VCaP (cell line): Measurements from ENCODE around the gene AP1AR.

Experiments used
- H3K27ac ChIP-seq: fragments of 450-650 bp; 2 replicates; pipeline ENCODE4 v1.5.1; 2017
- TF ChIP-seq, protein P1 (sequence below): fragments of 450-650 bp; conservative IDR thresholded peaks from 2 replicates; pipeline ENCODE4 v1.5.1; 2017; ENCODE audit warnings: mild to moderate bottlenecking, moderate library complexity

AP1AR gene, protein sequence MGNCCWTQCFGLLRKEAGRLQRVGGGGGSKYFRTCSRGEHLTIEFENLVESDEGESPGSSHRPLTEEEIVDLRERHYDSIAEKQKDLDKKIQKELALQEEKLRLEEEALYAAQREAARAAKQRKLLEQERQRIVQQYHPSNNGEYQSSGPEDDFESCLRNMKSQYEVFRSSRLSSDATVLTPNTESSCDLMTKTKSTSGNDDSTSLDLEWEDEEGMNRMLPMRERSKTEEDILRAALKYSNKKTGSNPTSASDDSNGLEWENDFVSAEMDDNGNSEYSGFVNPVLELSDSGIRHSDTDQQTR

DNA sequence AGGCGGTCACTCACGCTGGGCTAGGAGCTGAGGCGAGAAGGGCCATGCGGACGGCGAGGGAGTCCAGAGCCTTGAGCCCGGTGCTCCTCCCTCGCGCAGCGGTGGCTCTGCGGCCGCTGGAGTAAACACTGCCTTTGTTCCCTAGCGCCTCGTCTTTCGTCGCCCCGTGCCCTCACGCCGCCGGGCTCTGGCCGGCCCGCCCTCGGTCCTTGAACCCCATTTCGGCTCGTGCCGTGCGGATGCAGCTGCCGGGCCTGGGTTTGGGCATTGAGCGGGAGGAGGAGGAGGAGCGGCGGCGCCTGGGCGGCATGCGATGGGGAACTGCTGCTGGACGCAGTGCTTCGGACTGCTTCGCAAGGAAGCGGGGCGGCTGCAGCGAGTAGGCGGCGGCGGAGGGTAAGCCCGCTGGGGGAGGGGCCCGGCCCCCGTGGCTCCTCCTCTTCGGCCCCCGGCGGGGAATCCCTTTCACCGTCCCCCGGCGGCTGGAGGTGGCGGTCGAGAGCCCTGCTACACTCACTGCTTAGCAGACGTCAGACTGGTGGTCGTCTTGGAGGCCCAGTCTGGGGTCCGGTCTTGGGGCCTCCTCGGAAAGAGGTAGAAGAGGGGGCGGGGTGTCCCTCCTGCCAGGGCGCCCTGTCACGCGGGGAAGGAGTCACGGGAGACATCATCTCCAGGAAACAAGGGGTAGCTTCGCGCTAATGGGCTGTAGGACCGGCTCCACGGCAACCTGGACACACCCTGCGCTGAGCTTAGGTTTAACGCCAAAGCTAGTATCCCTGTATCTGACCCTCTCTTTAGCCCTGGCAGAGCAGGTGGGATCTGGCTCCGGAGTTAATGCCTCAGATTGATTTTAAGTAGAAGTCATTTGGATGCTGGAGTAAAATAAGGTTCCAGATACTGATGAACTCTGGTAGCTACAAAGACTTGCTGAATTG is at the start of gene AP1AR:
AP1AR (plus strand) TSS at position 9 of the 935 bp plus-strand sequence; CDS start at position 314, 305 bp downstream.
- peak within 1 kb of the TSS; percentile 91 for H3K27ac ChIP-seq
- TF ChIP-seq, protein P1, sequence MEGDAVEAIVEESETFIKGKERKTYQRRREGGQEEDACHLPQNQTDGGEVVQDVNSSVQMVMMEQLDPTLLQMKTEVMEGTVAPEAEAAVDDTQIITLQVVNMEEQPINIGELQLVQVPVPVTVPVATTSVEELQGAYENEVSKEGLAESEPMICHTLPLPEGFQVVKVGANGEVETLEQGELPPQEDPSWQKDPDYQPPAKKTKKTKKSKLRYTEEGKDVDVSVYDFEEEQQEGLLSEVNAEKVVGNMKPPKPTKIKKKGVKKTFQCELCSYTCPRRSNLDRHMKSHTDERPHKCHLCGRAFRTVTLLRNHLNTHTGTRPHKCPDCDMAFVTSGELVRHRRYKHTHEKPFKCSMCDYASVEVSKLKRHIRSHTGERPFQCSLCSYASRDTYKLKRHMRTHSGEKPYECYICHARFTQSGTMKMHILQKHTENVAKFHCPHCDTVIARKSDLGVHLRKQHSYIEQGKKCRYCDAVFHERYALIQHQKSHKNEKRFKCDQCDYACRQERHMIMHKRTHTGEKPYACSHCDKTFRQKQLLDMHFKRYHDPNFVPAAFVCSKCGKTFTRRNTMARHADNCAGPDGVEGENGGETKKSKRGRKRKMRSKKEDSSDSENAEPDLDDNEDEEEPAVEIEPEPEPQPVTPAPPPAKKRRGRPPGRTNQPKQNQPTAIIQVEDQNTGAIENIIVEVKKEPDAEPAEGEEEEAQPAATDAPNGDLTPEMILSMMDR: peak; percentile 59

DNA sequence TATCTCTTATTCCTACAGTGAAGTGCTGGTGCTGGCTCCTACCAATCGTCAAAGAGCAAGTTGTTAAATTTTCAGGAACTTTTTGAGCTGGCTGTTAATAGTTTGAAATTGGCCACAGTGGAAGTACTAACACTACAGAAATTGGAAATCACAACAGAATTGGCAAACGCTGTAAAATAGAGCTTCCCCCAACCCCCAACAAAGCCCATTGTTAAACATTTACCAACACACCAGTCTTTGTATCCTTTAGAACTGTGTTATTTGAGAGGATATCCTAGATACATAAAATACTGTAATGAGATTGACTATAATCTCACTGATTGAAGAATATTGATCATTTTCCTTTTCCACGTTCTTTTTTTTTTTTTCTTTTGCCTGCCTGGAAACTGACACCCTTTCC is 49.0 kb upstream of the AP1AR start:
- no peak overlapping the region for H3K27ac ChIP-seq
- TF ChIP-seq, protein P1: no peak

DNA sequence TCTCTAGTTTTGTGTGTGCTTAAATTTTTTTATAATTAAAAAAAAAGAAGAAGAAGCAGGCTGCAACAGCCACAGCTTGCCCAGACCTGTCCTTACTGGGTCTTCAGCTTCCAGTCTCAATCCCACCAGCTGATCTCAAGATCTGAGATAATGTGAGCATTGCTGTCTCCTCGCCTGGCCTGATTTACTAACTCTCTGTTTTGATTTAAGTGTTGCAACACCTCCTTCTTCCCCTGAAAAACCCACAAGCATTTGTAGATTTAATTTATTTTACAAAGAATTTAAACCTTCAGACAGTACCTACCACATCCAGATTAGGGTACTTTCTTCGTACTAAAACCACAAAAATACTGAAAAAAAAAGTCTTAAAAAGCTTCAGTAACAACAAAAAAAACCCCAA is 48.3 kb upstream of the AP1AR start:
- H3K27ac ChIP-seq: no peak overlapping the region
- TF ChIP-seq, protein P1: no peak

DNA sequence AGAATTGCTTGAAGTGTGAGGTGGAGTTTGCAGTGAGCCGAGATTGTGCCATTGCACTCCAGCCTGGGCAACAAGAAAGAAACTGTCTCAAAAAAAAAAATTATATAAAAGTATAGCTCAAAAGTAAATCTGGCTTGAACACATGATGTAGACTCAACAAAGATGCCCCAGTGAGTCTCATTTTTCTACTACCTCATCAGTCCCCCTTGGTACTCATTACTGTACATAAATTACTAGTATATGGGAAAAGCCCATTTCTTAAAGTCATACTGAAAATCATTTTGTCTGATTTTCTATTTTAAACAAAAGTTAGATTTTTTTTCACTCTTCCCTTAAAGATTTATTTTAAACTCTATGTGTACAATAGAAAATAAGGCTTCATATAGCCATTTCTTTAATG is 47.1 kb upstream of the AP1AR start:
- no peak overlapping the region for H3K27ac ChIP-seq
- TF ChIP-seq, protein P1: no peak

DNA sequence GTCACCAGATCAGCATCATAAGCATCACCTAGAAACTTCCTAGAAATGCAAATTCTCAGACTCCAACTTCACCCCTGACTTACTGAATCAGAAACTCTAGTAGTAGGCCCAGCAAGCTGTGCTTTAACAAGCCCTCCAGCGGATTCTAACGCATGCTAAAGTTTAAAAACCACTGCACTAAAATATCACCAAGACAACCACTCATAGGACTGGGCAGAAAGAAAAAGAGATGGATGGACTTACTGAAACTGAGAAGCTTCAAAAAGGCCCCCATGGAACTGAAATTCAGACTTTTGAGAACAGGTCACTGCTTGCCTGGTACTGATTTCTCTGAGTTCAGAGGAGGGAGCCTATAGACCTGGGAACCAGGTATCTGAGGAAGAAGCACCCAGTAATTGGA is 46.3 kb upstream of the AP1AR start:
- H3K27ac ChIP-seq: no peak overlapping the region
- TF ChIP-seq, protein P1: no peak

DNA sequence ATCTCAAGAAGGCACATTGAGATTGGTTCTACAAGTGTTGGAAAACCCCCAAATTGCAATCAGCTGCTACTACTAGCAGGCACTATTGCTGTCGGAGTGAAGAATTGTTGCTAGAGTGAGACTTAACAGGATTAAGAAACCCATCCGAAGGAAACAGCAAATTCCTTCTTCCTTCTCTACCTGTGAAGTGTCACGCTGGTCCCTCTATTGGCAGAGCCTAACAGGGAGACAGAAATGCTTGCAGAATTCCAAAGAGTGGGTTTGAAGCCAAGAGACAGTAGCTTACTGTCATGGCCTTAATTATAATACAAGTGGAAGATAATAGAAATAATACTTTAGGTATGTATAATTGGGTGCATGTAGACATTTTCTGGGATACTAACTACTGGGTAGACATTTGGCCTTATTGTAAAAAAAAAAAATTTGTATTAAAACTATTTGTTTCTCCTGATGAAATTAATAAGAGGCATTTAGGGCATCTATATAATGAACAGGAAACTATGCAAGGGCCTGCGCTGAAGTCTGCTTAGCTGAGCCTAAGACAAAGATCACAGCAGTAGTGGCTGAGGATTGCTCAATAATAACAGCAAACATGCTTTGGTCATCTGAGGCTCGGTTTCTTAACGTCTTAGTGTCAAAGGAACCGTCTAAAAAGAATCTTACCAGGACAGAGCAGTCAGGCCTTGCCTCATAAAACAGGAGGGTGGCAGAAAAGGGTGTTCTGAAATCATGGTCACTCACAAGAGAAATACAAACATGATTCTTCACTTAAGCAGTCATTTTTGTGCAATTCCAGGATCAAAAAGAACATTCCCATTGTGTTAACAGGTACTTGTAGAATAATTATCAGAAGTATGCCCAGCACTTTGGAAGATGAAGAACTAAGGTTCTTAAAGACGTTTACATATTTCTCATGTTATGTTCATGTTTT is 45.6 kb upstream of the AP1AR start:
- no peak overlapping the region for H3K27ac ChIP-seq
- TF ChIP-seq, protein P1: no peak
